Measurements from ENCODE around the gene NDRG4.

DNA sequence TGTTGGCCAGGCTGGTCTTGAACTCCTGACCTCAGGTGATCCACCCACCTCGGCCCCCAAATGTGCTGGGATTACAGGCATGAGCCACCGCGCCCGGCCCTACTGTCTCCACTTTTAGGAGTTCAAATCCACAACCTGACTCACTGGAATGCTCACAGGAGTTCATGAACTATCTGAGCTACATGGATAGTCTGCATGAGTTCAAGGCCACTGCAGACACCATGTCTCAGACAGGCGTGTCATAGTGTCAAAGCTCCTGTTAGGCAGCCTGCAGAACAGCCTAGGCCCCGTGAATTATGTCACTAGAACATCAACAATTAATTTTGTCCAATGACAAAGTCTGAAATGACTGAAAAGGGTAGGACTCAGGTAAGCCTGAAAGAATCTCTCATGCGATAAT, 38.3 kb upstream of the NDRG4 start:
- TF ChIP-seq CTCF (IDR thresholded peaks at IDR 0.05), result no peak
- no peak for TF ChIP-seq POLR2A (IDR thresholded peaks at IDR 0.05)
- no peak for TF ChIP-seq EP300 (IDR thresholded peaks at IDR 0.05)

Data from ovary (tissue), 3 donors.